ENCODE results near the gene UPK2. TPM values are rescaled to one million over a fixed set of nuclear protein-coding genes. Genes with fewer than 3 reads are reported as not detected.

The UPK2 gene
- total and polyA plus RNA-seq, 7 donors = not detected

- Histone ChIP-seq H3K27me3 (no peaks in the 10 kb centered on the region), H3K36me3 (no peaks in the 10 kb centered on the region), H3K9me3 (no peaks in the 10 kb centered on the region), H3K4me3 (peak overlapping the region; percentile 82 to 91 (median 84)), H3K4me1 (peaks cover 0 to 53% (median 45%) of the 10 kb centered on the region in 4 donors), H3K27ac (peak overlapping the region; percentile 95 to 100 (median 100))
- TF ChIP-seq CTCF (IDR thresholded peaks at IDR 0.05) (no peak), POLR2AphosphoS5 (IDR thresholded peaks at IDR 0.05) (peak; percentile 14 to 47 (median 32)), POLR2A (IDR thresholded peaks at IDR 0.05) (no peak), EP300 (IDR thresholded peaks at IDR 0.05) (no peak)
- intact Hi-C loops (cut with DNase I) = loop anchor here (1.0 to 5.0 kb wide), 5 partner anchors 22 to 322 kb away; partner anchors contain the start of gene PHLDB1
- peak; percentile 97 for DNase-seq
- WGBS, 2 donors = 0 to 1% methylated on average over 24 to 25 of the region's 26 CpGs
Measured at GRCh38 chr11:118929501-118930093, 26.5 kb upstream of the UPK2 start.

GRCh38 chr11:118930094-118930712 is 25.9 kb upstream of the UPK2 start:
- H3K27me3 ChIP-seq = no peaks in the 10 kb centered on the region
- peak overlapping the region; percentile 82 to 91 (median 84) for H3K4me3 ChIP-seq
- intact Hi-C loops (cut with DNase I) = loop anchor here (1.0 kb wide), 3 partner anchors 23 to 240 kb away; no protein-coding TSS in a partner anchor
- H3K27ac ChIP-seq = peak overlapping the region; percentile 95 to 100 (median 100)
- WGBS, 2 donors = 1% methylated on average over 20 of the region's 20 CpGs
- TF ChIP-seq EP300 (IDR thresholded peaks at IDR 0.05) (peak in 1 of 4 donors; percentile 17), POLR2A (IDR thresholded peaks at IDR 0.05) (peak in 1 of 2 donors; percentile 8), POLR2AphosphoS5 (IDR thresholded peaks at IDR 0.05) (peak in 3 of 4 donors; percentile 15 to 61 (median 35)), CTCF (IDR thresholded peaks at IDR 0.05) (peak; percentile 98 to 100 (median 98))
- DNase-seq = peak; percentile 93
- H3K36me3 ChIP-seq = no peaks in the 10 kb centered on the region
- peaks cover 0 to 53% (median 45%) of the 10 kb centered on the region in 4 donors for H3K4me1 ChIP-seq
- no peaks in the 10 kb centered on the region for H3K9me3 ChIP-seq

GRCh38 chr11:118931571-118931970 is 24.5 kb upstream of the UPK2 start:
- Histone ChIP-seq H3K4me1 (peaks cover 0 to 46% (median 38%) of the 10 kb centered on the region in 4 donors), H3K27ac (no peak overlapping the region), H3K36me3 (no peaks in the 10 kb centered on the region), H3K4me3 (no peak overlapping the region), H3K9me3 (no peaks in the 10 kb centered on the region), H3K27me3 (no peaks in the 10 kb centered on the region)
- intact Hi-C loops (cut with DNase I) = no loop called here
- TF ChIP-seq POLR2A (IDR thresholded peaks at IDR 0.05) (no peak), CTCF (IDR thresholded peaks at IDR 0.05) (no peak), EP300 (IDR thresholded peaks at IDR 0.05) (no peak), POLR2AphosphoS5 (IDR thresholded peaks at IDR 0.05) (no peak)
- no peak for DNase-seq

- TF ChIP-seq POLR2AphosphoS5 (IDR thresholded peaks at IDR 0.05) (peak in 3 of 4 donors; percentile 33 to 59 (median 43)), EP300 (IDR thresholded peaks at IDR 0.05) (peak in 1 of 4 donors; percentile 51), POLR2A (IDR thresholded peaks at IDR 0.05) (no peak)
- intact Hi-C loops (cut with DNase I) = loop anchor here (2.0 kb wide), 1 partner anchor 23 kb away; the partner anchor contains the start of gene UPK2
- peak overlapping the region; percentile 55 to 83 (median 76) for H3K27ac ChIP-seq
- H3K4me1 ChIP-seq = peaks cover 0 to 30% (median 26%) of the 10 kb centered on the region in 4 donors
- H3K36me3 ChIP-seq = no peaks in the 10 kb centered on the region
- DNase-seq = peak; percentile 86
- no peak overlapping the region for H3K4me3 ChIP-seq
- no peaks in the 10 kb centered on the region for H3K27me3 ChIP-seq
- WGBS, 2 donors = 34 to 55% methylated on average over 4 of the region's 4 CpGs
- H3K9me3 ChIP-seq = no peaks in the 10 kb centered on the region
Measured at GRCh38 chr11:118933486-118933885, 22.6 kb upstream of the UPK2 start.

- WGBS, 2 donors = 72 to 78% methylated on average over 8 of the region's 8 CpGs
- intact Hi-C loops (cut with DNase I) = no loop called here
- Histone ChIP-seq H3K27me3 (no peaks in the 10 kb centered on the region), H3K9me3 (no peaks in the 10 kb centered on the region), H3K27ac (no peak overlapping the region), H3K4me1 (peaks cover 0 to 21% (median 19%) of the 10 kb centered on the region in 4 donors), H3K4me3 (no peak overlapping the region), H3K36me3 (no peaks in the 10 kb centered on the region)
- no peak for DNase-seq
- no peak for TF ChIP-seq CTCF (IDR thresholded peaks at IDR 0.05)
Measured at GRCh38 chr11:118935376-118935775, 20.7 kb upstream of the UPK2 start.

Measured in sigmoid colon (tissue), 7 donors.